Esophagus squamous epithelium (tissue), 4 donors: ENCODE results near the gene PITPNB.

Source experiments
- CTCF ChIP-seq, 6 experiments: fragments of 450-650 bp in 4 of 6; fragments of 200-600 bp in 2 of 6; sonication (generic) in 2 of 6; IDR thresholded peaks; one replicate each; pipeline ENCODE4 v1.5.1; 2016 to 2019; ENCODE audit warnings: antibody characterized with exemption in 6 of 6, mild to moderate bottlenecking in 4 of 6, moderate library complexity in 4 of 6
- POLR2A ChIP-seq, 4 donors: fragments of 450-650 bp; IDR thresholded peaks; one replicate each; pipeline ENCODE4 v1.6.1; 2017; ENCODE audit warnings: antibody characterized with exemption in 4 of 4, mild to moderate bottlenecking in 4 of 4, moderate library complexity in 3 of 4

GRCh38 chr22:27836181-27836580, 82.9 kb downstream of the PITPNB start:
- TF ChIP-seq POLR2A (IDR thresholded peaks at IDR 0.05) (no peak), CTCF (IDR thresholded peaks at IDR 0.05) (no peak)
